Activated CD4-positive, alpha-beta T cell treated with anti-CD3 and anti-CD28 coated beads, Interleukin-2, Interleukin-6, amounts not matched to agents 100 ng/mL and 50 ng/mL, durations not matched to agents 16 hours and 8 hours (primary cell): ENCODE measurements around the gene RAB1A.
A peak's percentile ranks its signal among the peaks of the same experiment; 100 is the strongest.
"Not testable (repeated sequence)": the region's sequence is repeated elsewhere in the genome, so short reads cannot be mapped to it uniquely, and the experiment has no call there.

ENCODE experiments used
- DNase-seq: peaks from one replicate; pipeline ENCODE4 v3.0.0-alpha.2; 2020

RAB1A gene

DNA sequence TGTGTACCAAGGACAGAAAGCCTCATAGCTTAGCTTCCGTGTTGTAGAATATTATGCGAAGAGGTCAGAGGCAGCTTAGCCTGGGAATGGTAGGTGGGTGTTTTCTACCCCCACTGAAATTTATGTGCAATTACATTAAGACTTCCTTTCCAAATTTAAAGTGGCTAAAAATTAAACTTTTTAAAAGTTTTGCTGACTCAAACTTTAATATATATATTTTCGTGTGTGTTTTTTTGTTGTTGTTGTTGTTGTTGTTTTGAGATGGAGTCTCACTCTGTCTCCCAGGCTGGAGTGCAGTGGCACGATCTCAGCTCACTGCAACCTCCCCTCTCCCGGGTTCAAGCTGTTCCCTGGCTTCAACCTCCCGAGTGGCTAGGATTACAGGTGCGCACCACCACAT is 4.3 kb upstream of the RAB1A start:
- DNase-seq, result no peak

DNA sequence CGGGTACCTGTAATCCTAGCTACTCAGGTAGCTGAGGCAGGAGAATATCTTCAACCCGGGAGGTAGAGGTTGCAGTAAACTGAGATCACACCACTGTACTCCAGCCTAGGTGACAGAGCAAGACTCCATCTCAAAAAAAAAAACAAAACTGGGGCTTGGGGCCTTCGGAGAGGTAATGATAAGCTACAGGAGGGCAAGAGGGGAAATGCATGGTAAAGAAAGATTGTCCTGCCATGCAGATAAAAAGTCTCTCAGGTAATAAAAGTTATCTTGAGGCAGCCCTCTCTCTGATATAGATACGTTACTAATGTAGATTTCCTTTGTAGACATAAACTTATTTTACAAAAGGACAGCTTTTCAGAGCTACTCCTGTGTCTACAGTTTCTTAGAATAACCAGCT is 3.7 kb upstream of the RAB1A start:
- no peak for DNase-seq

DNA sequence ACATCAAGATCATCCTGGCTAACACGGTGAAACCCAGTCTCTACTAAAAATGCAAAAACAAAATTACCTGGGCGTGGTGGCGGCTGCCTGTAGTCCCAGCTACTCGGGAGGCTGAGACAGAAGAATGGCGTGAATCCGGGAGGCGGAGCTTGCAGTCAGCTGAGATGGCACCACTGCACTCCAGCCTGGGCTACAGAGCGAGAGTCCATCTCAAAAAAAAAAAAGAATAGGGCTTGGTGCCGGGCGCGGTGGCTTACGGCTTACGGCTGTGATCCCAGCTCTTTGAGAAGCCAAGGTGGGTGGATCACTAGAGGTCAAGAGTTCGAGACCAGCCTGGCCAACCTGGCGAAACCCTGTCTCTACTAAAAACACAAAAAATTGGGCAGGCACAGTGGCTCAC is 3.0 kb upstream of the RAB1A start:
- DNase-seq, result not testable (repeated sequence)

- DNase-seq, result no peak
Measured at GRCh38 chr2:65130664-65131175, 814 bp upstream of the RAB1A start.

- DNase-seq, result peak; percentile 25
Measured at GRCh38 chr2:65129286-65129825, 550 bp downstream of the RAB1A start.

- DNase-seq, result no peak
Measured at GRCh38 chr2:65128297-65129190, 1.4 kb downstream of the RAB1A start.

- DNase-seq, result not testable (repeated sequence)
Measured at GRCh38 chr2:65125457-65125856, 4.4 kb downstream of the RAB1A start.

- no peak for DNase-seq
Measured at GRCh38 chr2:65122313-65122712, 7.6 kb downstream of the RAB1A start.

DNA sequence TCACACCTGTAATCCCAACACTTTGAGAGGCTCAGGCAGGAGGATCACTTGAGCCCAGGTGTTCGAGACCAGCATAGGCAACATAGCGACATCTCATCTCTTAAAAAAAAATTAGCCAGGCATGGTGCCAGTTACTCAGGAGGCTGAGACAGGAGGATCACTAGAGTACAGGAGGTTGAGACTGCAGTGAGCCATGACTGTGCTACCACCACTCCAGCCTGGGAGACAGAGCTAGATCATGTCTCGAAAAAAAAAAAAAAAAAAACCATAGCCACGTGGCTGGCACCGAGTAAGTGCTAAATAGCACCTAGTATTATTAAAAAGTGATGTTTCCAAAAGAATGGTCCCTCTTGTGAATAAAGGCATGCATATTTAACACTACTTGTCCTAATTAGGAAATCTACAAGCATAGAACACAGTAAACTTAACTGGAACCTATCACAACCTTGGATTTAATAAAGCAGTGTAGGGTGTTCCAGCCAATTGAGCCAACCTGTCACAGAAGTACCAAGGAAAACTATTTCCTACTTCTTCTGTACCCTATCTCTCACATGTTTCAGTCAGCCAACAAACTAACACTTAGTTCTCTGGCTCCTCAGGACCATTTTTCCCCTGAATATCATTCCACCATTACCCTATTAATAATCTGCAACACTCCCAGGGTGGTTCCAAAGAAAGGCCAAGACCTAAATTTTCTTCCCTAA is 8.8 kb downstream of the RAB1A start:
- DNase-seq, result no peak

- DNase-seq, result no peak
Measured at GRCh38 chr2:65116645-65117044, 13.3 kb downstream of the RAB1A start.

- DNase-seq, result no peak
Measured at GRCh38 chr2:65114921-65115320, 15.0 kb downstream of the RAB1A start.

DNA sequence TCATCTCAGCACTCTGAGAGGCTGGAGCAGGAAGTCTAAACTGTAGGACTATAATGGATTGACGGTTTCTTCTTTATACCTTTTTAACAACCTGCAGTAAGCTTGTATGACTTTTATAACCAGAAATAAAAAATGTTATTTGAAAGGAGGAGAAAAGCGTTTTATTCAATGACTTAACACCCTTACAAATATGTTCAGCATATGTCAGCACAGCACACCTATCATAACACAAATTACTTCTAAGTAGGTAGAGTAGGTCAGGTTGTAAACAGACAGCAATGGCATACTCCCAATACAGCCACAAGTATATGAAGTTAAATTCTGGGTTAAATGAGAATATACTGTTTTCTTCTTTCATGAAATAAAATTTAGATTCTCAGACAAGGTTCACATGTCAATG is 16.1 kb downstream of the RAB1A start:
- DNase-seq, result no peak

GRCh38 chr2:65113229-65113628 is 16.7 kb downstream of the RAB1A start:
- no peak for DNase-seq

DNA sequence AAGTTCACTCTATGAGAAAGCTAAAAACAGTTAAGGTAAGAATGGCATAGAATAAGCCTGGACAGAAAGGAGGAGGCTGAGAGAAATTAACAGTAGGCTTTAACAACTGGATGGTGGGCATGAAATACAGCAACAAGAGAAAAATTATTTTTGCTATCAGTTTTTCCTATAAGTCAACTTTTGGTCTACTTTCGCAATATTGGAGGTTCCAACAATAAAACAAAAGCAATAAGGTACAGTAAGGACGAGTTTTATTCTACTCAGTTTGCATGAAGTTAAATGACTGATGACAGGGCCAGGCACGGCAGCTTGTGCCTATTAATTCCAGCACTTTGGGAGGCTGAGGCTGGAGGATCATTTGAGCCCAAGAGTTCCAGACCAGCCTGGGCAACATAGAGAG is 17.3 kb downstream of the RAB1A start:
- DNase-seq, result no peak

DNA sequence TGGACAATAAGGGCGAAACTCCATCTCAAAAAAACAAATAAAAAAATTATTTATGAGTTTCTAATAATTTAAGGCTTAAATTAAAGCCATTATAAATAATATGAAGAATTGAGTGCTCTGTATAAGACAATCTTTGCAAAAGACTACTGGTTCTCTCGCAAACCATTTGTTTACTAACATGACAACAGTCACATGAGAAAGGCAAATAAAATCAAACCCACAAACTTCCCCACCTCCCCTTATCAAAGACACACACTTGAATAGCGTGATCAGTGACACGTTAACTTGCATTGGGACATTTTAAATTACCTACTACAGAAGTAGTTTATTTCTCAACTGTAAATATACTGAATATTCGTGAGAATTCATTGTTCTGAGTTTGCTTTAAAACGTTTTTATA is 21.1 kb downstream of the RAB1A start:
- no peak for DNase-seq

DNA sequence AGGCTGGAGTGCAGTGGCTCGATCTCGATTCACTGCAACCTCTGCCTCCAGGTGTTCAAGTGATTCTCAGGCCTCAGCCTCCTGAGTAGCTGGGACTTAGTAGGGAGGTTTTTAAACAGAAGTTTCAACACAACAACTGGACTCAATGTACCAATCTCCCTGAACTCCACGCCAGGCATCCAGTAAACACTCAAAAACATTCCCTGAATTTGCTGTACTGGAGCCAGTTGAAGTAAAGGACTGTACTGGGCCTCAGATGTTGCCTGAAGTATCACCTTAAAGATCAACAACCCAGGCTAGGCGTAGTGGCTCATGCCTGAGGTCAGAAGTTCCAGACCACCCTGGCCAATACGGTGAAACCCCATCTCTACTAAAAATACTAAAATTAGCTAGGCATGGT is 22.4 kb downstream of the RAB1A start:
- no peak for DNase-seq

DNA sequence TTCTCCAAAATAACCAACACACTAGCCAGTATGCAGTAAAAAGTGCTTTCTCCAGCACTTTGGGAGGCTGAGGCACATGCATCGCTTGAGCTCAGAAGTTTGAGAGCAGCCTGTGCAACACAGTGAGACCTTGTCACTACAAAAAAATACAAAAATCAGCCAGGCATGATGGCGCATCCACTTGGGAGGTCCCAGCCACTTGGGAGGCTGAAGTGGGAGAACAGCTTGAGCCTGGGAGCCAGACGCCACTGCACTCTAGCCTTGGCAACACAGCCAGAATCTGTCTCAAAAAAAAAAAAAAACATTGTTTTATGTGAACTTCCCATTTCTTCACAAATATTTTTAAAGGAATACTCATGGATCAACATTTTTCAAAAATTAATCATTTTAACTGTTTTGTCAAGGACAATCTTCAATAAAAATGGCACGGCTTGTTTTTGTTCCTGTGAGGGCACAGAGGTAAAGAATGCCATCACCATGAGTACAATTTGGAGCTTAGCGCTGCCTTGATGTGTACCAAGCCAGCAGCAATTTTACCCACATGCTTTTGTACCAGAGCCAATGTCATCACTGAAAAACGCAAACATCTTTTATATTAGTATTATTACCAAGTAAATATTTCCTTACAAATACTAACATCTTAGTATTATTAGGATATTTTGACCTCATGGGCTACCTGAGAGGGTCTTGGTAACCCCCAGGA is 26.7 kb downstream of the RAB1A start:
- no peak for DNase-seq

DNA sequence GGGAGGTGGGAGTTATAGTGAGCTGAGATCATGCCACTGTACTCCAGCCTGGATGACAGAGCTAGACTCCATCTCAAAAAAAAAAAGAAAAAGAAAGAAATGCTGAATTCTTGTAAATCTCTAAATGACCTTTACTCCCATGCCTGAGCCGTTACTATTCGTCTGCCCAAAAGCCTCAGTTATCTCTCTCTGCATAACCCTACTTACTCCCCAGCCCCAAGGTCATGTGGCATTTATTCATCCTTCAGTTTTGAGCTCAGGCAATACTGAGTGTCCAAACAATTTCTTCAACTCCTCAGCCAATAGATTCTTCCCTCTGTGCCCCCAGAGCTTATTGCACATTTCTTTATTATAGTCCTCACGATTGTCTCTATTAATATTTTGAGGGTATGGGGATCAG is 28.8 kb downstream of the RAB1A start:
- DNase-seq, result no peak

- DNase-seq, result no peak
Measured at GRCh38 chr2:65098741-65099140, 31.2 kb downstream of the RAB1A start.

DNA sequence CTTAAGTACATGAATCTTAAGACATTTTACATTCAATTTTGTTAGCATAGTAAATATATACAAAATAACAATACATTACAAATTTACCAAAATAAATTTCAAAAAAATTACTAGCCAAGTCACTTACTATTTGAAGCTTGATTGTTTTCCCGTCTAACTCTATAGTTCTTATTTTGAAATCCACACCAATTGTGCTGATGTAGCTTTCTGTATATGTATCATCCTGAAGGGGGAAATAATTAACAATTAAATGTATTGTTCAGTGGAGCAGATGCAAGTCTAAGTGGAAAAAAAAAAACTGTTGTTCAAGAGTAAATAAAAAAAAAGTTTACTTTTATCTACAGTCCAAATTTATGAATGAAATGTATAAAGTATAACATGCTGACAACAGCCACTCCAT is 32.1 kb downstream of the RAB1A start:
- DNase-seq, result no peak

GRCh38 chr2:65096948-65097347 is 33.0 kb downstream of the RAB1A start:
- no peak for DNase-seq

DNA sequence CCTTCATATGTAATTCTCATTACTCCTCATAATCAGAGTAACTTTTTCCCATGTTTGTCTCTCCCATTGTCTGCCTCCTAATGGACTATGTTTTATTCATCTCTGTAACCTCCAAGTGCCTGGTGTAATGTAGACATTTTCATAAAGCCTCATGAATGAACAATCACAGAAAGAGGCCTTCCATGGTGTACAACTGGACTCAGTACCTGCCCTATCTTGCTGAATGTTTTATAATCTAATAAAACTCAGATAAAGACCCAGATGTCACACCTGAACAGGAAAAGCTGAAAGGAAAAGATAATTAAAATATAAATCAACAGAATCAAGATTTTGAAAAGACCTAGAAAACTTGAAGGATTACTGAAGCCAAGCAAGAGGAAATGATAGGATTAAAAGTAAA is 36.7 kb downstream of the RAB1A start:
- DNase-seq, result no peak

- DNase-seq, result no peak
Measured at GRCh38 chr2:65092791-65093190, 37.1 kb downstream of the RAB1A start.
